Activated naive CD4-positive, alpha-beta T cell treated with anti-CD3 and anti-CD28 coated beads, Interleukin-2, amount 50 U/mL, for 24 hours (primary cell): Measurements from ENCODE around the gene DNAH14.
"Not testable (repeated sequence)": the region's sequence is repeated elsewhere in the genome, so short reads cannot be mapped to it uniquely, and the experiment has no call there.

Experiments
- H3K27ac Mint-ChIP-seq: one replicate; pipeline ENCODE4 v1.8.0; 2021; ENCODE audit warnings: mild to moderate bottlenecking, mixed read lengths
- H3K27me3 Mint-ChIP-seq: one replicate; pipeline ENCODE4 v1.8.0; 2021; ENCODE audit warnings: mixed read lengths
- H3K36me3 Mint-ChIP-seq: one replicate; pipeline ENCODE4 v1.8.0; 2021; ENCODE audit warnings: mixed read lengths
- H3K4me1 Mint-ChIP-seq: one replicate; pipeline ENCODE4 v1.8.0; 2021; ENCODE audit warnings: mixed read lengths
- H3K4me3 Mint-ChIP-seq: one replicate; pipeline ENCODE4 v1.8.0; 2021; ENCODE audit warnings: mild to moderate bottlenecking, mixed read lengths
- H3K9me3 Mint-ChIP-seq: one replicate; pipeline ENCODE4 v1.8.0; 2021; ENCODE audit warnings: mixed read lengths

The DNAH14 gene

DNA sequence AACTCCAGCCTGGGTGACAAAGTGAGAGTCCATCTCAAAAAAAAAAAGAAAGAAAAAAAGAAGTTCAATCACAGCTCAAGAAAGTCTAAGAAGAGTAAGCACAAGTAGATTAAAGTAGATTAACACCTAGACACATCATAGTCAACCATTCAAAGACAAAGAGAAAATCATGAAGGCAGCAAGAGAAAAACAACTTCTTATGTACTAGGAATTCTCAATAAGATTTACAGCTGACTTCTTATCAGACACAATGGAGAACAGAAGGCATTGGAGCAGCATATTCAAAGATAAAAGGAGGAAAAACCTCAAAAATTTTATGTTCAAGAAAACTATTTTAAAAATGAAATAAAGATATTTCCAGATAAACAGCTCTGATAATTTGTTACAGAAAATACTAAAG lies 351.1 kb downstream of the DNAH14 start:
- no peak overlapping the region for H3K27ac Mint-ChIP-seq
- H3K4me3 Mint-ChIP-seq = no peak overlapping the region
- H3K9me3 Mint-ChIP-seq = peaks cover 5% of the 10 kb centered on the region
- H3K4me1 Mint-ChIP-seq = no peaks in the 10 kb centered on the region
- no peaks in the 10 kb centered on the region for H3K36me3 Mint-ChIP-seq
- peaks cover 10% of the 10 kb centered on the region for H3K27me3 Mint-ChIP-seq

DNA sequence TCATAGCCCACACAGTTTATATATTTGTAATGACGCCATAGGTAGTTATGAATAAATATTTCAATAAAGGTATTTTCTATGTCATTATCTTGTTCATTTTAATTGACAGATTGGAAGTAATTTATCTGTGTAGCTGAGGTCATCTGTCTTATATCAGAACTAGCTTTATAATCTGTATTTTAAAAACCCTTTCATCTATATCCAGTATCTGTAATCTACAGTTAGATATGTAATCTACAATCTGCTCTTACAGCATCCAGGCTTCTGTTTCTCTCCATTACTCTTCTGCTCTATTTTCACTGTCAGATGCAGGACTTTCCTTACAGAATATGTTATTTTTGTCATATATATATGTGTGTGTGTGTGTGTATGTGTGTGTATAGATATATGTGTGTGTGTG lies 360.8 kb downstream of the DNAH14 start:
- Mint-ChIP-seq H3K4me3 (no peak overlapping the region), H3K27ac (no peak overlapping the region), H3K9me3 (peaks cover 12% of the 10 kb centered on the region), H3K27me3 (peaks cover 9% of the 10 kb centered on the region), H3K36me3 (no peaks in the 10 kb centered on the region), H3K4me1 (no peaks in the 10 kb centered on the region)

DNA sequence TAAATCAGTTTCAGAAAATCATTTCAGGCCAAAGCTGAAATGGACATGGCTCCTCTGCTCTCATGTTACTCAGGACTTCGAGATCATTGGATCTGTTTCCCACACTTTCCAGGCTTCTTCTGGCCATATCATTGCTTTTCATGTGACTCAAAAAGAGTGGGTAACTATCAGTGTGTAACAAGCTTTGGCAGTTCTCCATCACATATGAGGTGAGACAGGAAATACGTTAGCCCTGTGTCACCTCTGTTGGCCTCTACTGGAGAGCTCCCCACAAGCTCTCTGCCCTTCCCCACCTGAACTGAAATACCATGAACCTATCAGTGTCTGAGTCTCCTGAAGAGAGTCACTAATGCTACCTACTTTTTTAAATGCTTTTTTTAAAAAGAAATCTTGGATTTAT lies 370.1 kb downstream of the DNAH14 start:
- H3K27me3 Mint-ChIP-seq = peaks cover 15% of the 10 kb centered on the region
- no peaks in the 10 kb centered on the region for H3K4me1 Mint-ChIP-seq

DNA sequence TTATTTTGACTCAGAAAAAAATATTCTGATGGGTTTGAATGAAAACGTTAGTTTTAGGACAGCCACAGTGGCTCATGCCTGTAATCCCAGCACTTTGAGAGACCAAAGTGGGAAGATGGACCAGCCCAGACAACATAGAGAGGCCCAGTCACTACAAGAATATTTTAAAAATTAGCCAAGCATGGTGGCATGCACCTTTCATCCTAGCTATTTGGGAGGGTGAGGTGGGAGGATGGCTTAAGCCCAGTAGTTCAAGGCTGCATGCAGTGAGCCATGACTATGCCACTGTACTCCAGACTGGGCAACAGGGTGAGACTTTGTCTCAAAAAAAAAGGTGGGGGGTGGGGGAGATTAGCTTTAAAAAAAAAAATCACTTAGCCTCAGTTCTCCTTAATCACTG lies 370.9 kb downstream of the DNAH14 start:
- no peaks in the 10 kb centered on the region for H3K4me1 Mint-ChIP-seq
- H3K36me3 Mint-ChIP-seq = peaks cover 9% of the 10 kb centered on the region
- no peak overlapping the region for H3K4me3 Mint-ChIP-seq
- peaks cover 15% of the 10 kb centered on the region for H3K9me3 Mint-ChIP-seq
- no peak overlapping the region for H3K27ac Mint-ChIP-seq
- H3K27me3 Mint-ChIP-seq = peaks cover 15% of the 10 kb centered on the region

More for the DNA sequence above, 370.1 kb downstream of the DNAH14 start:
- no peak overlapping the region for H3K27ac Mint-ChIP-seq
- peaks cover 21% of the 10 kb centered on the region for H3K9me3 Mint-ChIP-seq
- no peak overlapping the region for H3K4me3 Mint-ChIP-seq
- peaks cover 9% of the 10 kb centered on the region for H3K36me3 Mint-ChIP-seq

DNA sequence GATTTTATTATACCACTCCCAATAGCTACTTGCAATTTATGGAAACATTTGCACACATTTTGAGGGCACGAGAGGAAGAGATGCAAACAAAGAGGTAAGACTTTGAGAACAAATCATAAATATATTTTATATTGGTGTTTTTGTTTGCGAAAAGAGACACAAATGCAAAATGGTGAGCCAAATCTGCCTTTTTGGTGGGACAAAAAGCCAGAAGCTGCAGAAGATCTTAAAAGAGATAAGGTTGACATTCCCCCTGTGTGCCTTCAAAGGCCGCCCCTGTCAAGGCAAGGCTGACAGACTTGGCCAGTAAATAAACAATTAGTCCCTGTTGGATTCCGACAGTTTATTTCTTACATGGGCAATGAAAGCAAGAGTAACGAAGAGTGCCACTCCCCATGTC lies 375.5 kb downstream of the DNAH14 start:
- Mint-ChIP-seq H3K4me1 (no peaks in the 10 kb centered on the region), H3K36me3 (no peaks in the 10 kb centered on the region), H3K4me3 (no peak overlapping the region), H3K9me3 (no peaks in the 10 kb centered on the region), H3K27ac (no peak overlapping the region), H3K27me3 (no peaks in the 10 kb centered on the region)

DNA sequence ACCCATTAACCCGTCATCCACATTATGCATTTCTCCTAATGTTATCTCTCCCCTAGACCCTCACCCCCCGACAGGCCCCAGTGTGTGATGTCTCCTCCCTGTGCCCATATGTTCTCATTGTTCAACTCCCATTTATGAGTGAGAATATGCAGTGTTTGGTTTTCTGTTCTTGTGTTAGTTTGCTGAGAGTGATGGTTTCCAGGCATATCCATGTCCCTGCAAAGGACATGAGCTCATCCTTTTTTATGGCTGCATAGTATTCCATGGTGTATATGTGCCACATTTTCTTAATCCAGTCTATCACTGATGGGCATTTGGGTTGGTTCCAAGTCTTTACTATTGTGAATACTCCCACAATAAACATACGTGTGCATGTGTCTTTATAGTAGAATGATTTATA lies 381.1 kb downstream of the DNAH14 start:
- not testable (repeated sequence) for H3K27ac Mint-ChIP-seq, H3K27me3 Mint-ChIP-seq, H3K36me3 Mint-ChIP-seq, H3K4me3 Mint-ChIP-seq, H3K9me3 Mint-ChIP-seq, H3K4me1 Mint-ChIP-seq

DNA sequence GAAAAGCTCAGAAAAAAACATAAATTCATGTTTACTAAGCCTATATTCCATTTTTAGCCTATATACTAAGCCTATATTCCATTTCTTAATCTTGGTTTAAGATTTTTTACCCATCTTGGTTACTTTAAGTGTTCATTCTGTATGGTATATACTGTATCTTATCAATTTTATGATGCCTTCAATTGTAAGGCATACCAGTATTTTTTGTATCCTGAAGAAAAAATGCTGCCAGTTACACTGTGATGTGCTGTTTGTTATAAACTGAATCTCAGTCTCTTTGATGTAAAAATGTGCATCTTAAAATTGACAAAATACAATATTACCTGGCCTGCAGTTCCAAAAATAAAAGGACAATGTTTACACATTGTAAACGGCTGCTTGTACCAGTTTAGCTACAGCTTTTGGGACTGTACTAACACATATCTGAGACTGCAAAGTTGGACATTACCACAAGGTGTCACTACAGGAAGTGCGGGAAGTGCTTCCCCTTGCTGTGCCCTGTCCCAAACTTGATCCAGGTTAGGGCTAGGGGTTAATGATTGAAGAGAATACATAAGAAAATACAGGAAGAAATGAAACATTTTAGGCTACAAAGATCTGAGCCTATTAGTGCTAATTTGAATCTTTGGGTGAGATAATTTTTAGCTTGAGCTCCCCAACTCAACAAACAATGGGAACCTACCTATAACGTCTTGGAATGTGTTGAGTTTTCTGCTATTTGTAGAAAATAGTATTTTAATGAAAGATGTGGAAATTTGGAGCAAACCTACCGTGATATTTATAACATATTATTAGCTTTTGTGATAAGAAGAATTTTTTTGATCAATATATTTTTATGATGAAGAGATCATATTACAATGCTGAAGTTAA lies 389.5 kb downstream of the DNAH14 start:
- H3K9me3 Mint-ChIP-seq = no peaks in the 10 kb centered on the region
- no peak overlapping the region for H3K4me3 Mint-ChIP-seq
- H3K27me3 Mint-ChIP-seq = no peaks in the 10 kb centered on the region
- peaks cover 6% of the 10 kb centered on the region for H3K4me1 Mint-ChIP-seq
- no peaks in the 10 kb centered on the region for H3K36me3 Mint-ChIP-seq
- no peak overlapping the region for H3K27ac Mint-ChIP-seq

DNA sequence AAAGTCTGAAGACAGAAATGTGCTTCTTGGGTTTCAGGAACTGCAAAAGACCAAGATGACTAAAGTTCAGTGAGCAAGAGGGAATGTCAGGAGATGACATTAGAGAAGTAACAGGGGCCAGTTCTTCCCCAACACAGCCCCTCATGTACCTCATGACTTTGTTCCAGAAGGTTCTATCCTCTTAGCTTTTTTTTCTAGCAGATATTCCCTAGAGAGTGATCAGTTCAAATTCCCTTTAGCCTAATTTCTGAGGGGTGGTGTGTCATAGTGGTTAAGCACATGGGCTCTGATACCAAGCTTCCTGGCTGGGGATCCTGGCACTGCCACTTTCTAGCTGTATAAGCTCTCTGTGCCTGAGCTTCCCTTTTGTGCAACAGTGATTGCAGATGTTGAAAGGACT lies 390.4 kb downstream of the DNAH14 start:
- no peaks in the 10 kb centered on the region for H3K36me3 Mint-ChIP-seq
- no peaks in the 10 kb centered on the region for H3K9me3 Mint-ChIP-seq
- peaks cover 6% of the 10 kb centered on the region for H3K4me1 Mint-ChIP-seq
- no peak overlapping the region for H3K4me3 Mint-ChIP-seq
- H3K27ac Mint-ChIP-seq = no peak overlapping the region
- peaks cover 2% of the 10 kb centered on the region for H3K27me3 Mint-ChIP-seq

DNA sequence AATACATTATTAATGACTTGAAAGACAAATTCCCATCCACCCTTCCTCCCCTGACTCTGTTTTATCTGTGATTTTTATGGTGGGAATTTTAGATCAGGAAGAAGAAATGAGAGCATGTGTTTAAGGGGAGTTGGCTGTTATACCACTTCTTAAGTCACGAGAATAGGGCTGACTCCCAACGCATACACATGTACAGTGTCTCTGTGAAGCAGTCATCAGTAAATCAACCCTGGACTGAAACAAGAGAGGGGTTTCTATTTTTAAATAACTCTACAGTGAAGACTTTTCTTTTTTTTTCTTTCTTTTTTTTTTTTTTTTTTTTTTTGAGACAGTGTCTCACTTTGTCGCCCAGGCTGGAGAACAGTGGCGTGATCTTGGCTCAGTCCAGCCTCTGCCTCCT lies 392.3 kb downstream of the DNAH14 start:
- peaks cover 6% of the 10 kb centered on the region for H3K4me1 Mint-ChIP-seq
- no peaks in the 10 kb centered on the region for H3K9me3 Mint-ChIP-seq
- peaks cover 4% of the 10 kb centered on the region for H3K27me3 Mint-ChIP-seq
- H3K36me3 Mint-ChIP-seq = no peaks in the 10 kb centered on the region
- no peak overlapping the region for H3K4me3 Mint-ChIP-seq
- H3K27ac Mint-ChIP-seq = no peak overlapping the region

DNA sequence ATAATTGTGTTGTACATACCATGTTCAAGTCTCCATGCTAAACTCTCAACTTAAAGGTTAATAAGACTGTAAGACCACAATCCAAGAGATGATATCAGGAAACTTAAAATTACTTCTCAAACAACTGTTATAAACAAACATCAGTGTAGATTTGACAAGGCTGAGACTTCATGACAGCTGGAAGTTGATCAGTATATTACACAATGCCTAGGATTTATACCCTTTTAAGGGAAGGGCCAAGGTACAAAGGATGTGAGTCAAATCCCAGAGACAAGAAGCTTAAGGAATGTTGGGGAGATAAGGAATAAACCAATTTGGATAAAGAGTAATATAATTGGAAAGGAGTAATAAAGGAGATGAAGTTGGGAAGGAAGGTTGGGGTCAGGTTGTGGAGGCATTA lies 399.6 kb downstream of the DNAH14 start:
- Mint-ChIP-seq H3K27me3 (peaks cover 5% of the 10 kb centered on the region), H3K27ac (no peak overlapping the region)

DNA sequence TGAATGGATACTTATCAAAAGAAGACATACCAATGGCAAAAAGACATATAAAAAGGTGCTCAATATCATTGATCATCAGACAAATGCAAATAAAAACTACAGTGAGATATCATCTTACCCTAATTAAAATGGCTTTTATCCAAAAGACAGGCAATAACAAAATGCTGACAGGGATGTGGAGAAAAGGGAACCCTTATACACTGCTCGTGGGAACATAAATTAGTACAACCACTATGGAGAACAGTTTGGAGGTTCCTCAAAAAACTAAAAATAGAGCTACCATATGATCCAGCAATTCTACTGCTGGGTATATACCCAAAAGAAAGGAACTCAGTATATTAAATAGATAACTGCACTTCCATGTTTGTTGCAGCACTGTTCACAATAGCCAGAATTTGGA lies 400.5 kb downstream of the DNAH14 start:
- H3K36me3 Mint-ChIP-seq, H3K27ac Mint-ChIP-seq, H3K4me1 Mint-ChIP-seq, H3K4me3 Mint-ChIP-seq, H3K27me3 Mint-ChIP-seq, H3K9me3 Mint-ChIP-seq: not testable (repeated sequence)

More for the DNA sequence above, 399.6 kb downstream of the DNAH14 start:
- H3K9me3 Mint-ChIP-seq = no peaks in the 10 kb centered on the region
- H3K4me3 Mint-ChIP-seq = no peak overlapping the region
- H3K4me1 Mint-ChIP-seq = no peaks in the 10 kb centered on the region
- H3K36me3 Mint-ChIP-seq = no peaks in the 10 kb centered on the region

DNA sequence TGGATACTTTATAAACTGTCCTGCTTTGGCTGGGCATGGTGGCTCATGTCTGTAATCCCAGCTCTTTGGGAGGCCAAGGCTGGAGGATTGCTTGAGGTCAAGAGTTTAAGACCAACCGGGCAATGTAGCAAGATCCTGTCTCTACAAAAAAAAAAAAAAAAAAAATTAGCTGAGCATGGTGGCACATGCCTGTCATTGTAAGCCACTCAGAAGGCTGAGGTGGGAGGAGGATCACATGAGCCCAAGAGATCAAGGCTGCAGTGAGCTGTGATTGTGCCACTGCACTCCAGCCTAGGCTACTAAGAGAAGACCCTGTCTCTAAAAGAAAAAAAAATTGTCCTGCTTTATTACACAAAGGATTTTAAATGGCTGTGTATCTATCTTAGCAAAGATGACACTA lies 403.2 kb downstream of the DNAH14 start:
- Mint-ChIP-seq H3K9me3 (no peaks in the 10 kb centered on the region), H3K27me3 (peaks cover 1% of the 10 kb centered on the region), H3K4me3 (no peak overlapping the region), H3K4me1 (no peaks in the 10 kb centered on the region), H3K27ac (no peak overlapping the region), H3K36me3 (no peaks in the 10 kb centered on the region)

DNA sequence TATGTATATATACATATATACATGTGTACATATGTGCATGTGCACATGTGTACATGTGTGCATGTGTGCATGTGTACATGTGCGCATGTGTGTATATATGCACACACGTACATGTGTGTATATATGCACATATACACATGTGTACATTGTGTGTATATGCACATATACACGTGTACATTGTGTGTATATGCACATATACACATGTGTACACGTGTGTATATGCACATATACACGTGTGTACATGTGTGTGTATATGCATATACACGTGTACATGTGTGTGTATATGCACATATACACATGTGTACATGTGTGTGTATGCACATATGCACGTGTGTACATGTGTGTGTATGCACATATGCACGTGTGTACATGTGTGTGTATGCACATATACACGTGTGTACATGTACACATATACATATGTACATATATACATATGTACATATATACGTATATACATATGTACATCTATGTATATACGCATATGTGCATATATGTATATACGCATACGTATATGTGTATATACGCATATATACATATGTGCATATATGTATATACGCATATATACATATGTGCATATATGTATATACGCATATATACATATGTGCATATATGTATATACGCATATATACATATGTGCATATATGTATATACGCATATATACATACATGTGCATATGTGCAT lies 405.8 kb downstream of the DNAH14 start:
- not testable (repeated sequence) for H3K27ac Mint-ChIP-seq, H3K27me3 Mint-ChIP-seq, H3K9me3 Mint-ChIP-seq, H3K36me3 Mint-ChIP-seq, H3K4me1 Mint-ChIP-seq, H3K4me3 Mint-ChIP-seq

DNA sequence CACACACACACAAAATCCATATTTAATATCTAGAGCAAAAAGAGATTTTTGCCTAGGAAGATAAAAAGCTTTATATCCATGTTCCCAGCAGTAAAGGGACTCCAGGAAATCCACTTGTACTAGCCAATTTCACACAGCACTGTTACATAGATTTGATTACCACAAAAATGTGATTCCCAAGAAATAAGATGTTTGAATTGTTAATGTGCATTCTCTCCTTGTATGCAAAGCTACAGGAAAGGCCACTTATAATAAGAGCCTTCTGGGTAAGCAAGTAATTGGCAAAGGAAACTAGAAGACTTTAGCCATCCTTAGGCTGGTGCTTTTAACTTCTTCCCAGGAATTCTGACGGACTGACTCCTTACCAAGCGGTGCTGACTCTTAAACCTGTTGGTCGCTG lies 409.1 kb downstream of the DNAH14 start:
- H3K9me3 Mint-ChIP-seq = no peaks in the 10 kb centered on the region
- H3K4me3 Mint-ChIP-seq = no peak overlapping the region
- peaks cover 7% of the 10 kb centered on the region for H3K27me3 Mint-ChIP-seq
- H3K36me3 Mint-ChIP-seq = no peaks in the 10 kb centered on the region
- no peaks in the 10 kb centered on the region for H3K4me1 Mint-ChIP-seq
- no peak overlapping the region for H3K27ac Mint-ChIP-seq

DNA sequence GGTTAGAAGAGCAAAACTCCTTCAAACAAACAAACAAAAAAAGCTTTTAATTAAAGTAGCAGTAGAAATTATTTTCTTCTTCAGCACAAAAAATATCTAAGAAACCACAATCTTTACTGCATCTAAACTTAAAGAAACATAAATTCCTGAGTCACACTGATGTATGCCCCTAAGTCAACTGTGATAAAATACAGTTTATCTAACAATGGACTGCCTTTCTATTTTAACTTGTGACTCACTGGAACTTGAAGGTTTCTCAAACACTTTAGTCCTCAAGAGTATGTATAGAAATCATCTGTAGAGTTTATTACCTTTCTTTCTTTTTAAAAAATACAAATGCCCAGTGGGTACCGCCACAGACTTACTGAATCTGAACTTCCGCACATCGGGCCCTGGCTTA lies 412.2 kb downstream of the DNAH14 start:
- H3K27ac Mint-ChIP-seq = no peak overlapping the region
- no peaks in the 10 kb centered on the region for H3K36me3 Mint-ChIP-seq
- H3K9me3 Mint-ChIP-seq = no peaks in the 10 kb centered on the region
- H3K4me1 Mint-ChIP-seq = no peaks in the 10 kb centered on the region
- H3K4me3 Mint-ChIP-seq = no peak overlapping the region
- peaks cover 13% of the 10 kb centered on the region for H3K27me3 Mint-ChIP-seq

DNA sequence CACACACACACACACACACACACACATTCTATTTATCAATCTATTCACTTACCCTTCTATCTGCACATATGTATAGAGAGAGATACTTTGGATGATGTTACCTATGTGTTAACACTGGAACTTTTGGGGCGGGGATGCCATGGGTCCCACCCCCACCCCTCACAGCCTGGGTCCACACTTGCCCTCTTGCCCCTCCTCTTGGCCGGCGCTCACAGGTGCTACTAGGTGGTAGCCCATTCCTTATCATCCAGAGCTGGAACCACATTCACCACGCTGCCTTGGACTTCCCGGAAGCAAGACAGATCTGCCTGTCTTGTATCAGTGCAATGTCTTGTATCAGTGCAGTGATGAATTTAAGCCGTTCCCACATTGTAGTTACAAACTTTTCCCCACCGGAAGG lies 413.2 kb downstream of the DNAH14 start:
- Mint-ChIP-seq H3K36me3 (no peaks in the 10 kb centered on the region), H3K9me3 (peaks cover 3% of the 10 kb centered on the region), H3K4me1 (no peaks in the 10 kb centered on the region), H3K4me3 (no peak overlapping the region), H3K27ac (no peak overlapping the region), H3K27me3 (peaks cover 21% of the 10 kb centered on the region)
